HFFc6 (cell line): ENCODE measurements around the gene CEP57. TPM values are rescaled to one million over a fixed set of nuclear protein-coding genes. Genes with fewer than 3 reads are reported as not detected.
A peak's percentile ranks its signal among the peaks of the same experiment; 100 is the strongest.
"Not testable (repeated sequence)": the region's sequence is repeated elsewhere in the genome, so short reads cannot be mapped to it uniquely, and the experiment has no call there.

Experiments
- DNase-seq: peaks from one replicate; pipeline ENCODE4 v3.0.0-alpha.2; 2018
- H3K27ac Mint-ChIP-seq: 2 replicates; pipeline ENCODE4 v1.8.0; 2020; ENCODE audit warnings: mild to moderate bottlenecking, mixed read lengths
- H3K27me3 Mint-ChIP-seq: 2 replicates; pipeline ENCODE4 v1.8.0; 2021; ENCODE audit warnings: mild to moderate bottlenecking, moderate library complexity, mixed read lengths; ENCODE audit not compliant: insufficient read depth
- H3K36me3 Mint-ChIP-seq: 2 replicates; pipeline ENCODE4 v1.8.0; 2021; ENCODE audit warnings: low read depth, mixed read lengths
- H3K4me1 Mint-ChIP-seq: 2 replicates; pipeline ENCODE4 v1.8.0; 2020; ENCODE audit warnings: low read depth, mixed read lengths
- H3K4me3 Mint-ChIP-seq: 2 replicates; pipeline ENCODE4 v1.8.0; 2020; ENCODE audit warnings: mild to moderate bottlenecking, moderate library complexity, mixed read lengths
- H3K9me3 Mint-ChIP-seq: 2 replicates; pipeline ENCODE4 v1.8.0; 2020; ENCODE audit warnings: mild to moderate bottlenecking, mixed read lengths
- total RNA-seq, 6 experiments: library from RNA; stranded (reverse); fragmentation: NEBNext Ultra II Directional; extraction: Animal tissue kit (Norgen Biotek cat#: 25700); gene quantifications; 2 replicates in 1 of 6; 3 replicates in 5 of 6; pipeline ENCODE4 v1.2.3, GENCODE V29; 2021
- TF ChIP-seq, protein P1 (sequence below): fragments of 200-600 bp; sonication (generic); IDR thresholded peaks from 2 replicates; pipeline ENCODE4 v1.5.0; 2021; ENCODE audit warnings: antibody characterized with exemption, mild to moderate bottlenecking

The CEP57 gene
- total RNA-seq, 6 experiments from 2014 or later: 24.9 to 29.5 (median 26.6) TPM

DNA sequence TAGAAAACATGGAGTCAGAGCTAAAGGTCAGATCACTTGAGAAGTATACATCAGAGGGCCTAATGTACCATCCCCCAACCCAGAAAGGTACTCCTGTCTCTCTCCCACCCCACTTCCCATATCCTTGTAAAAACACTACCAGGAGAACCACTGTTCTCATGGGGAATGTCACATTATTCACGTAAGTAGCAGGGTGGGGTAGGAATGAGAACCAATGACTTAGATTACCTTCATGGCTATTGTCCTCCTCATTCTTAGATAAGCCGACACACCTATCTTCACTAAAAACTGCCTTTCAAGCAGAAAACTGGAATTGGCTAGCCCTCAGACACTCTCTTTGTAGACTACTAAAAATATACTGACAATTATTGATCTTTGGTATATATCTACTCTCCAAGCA is 63.6 kb downstream of the CEP57 start:
- Mint-ChIP-seq H3K27me3 (peaks cover 1% of the 10 kb centered on the region; the same call in 1 of the 2 replicates), H3K36me3 (peaks cover 30% of the 10 kb centered on the region), H3K27ac (no peak overlapping the region), H3K9me3 (no peaks in the 10 kb centered on the region), H3K4me3 (no peak overlapping the region), H3K4me1 (peaks cover 21% of the 10 kb centered on the region)
- TF ChIP-seq, protein P1, sequence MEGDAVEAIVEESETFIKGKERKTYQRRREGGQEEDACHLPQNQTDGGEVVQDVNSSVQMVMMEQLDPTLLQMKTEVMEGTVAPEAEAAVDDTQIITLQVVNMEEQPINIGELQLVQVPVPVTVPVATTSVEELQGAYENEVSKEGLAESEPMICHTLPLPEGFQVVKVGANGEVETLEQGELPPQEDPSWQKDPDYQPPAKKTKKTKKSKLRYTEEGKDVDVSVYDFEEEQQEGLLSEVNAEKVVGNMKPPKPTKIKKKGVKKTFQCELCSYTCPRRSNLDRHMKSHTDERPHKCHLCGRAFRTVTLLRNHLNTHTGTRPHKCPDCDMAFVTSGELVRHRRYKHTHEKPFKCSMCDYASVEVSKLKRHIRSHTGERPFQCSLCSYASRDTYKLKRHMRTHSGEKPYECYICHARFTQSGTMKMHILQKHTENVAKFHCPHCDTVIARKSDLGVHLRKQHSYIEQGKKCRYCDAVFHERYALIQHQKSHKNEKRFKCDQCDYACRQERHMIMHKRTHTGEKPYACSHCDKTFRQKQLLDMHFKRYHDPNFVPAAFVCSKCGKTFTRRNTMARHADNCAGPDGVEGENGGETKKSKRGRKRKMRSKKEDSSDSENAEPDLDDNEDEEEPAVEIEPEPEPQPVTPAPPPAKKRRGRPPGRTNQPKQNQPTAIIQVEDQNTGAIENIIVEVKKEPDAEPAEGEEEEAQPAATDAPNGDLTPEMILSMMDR: no peak
- DNase-seq: no peak

DNA sequence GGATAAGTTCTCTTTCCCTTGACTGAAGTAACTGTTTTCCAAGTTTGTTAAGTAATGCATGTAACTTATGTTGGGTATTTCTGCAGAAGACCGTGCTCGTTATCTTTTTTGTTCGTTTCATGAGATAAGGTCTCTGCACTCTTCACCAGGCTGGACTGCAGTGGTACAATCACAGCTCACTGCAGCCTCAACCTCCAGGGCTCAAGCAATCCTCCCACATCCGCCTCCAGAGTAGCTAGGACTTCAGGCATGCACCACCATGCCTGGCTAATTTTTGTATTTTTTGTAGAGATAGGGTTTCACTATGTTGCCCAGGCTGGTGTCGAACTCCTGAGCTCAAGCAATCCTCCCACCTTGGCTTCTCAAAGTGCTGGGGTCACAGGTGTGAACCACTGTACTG is 64.1 kb downstream of the CEP57 start:
- H3K9me3 Mint-ChIP-seq, H3K27me3 Mint-ChIP-seq, H3K4me3 Mint-ChIP-seq, DNase-seq, H3K27ac Mint-ChIP-seq: not testable (repeated sequence)
- H3K36me3 Mint-ChIP-seq: peaks cover 25% of the 10 kb centered on the region
- H3K4me1 Mint-ChIP-seq: peaks cover 16% of the 10 kb centered on the region

DNA sequence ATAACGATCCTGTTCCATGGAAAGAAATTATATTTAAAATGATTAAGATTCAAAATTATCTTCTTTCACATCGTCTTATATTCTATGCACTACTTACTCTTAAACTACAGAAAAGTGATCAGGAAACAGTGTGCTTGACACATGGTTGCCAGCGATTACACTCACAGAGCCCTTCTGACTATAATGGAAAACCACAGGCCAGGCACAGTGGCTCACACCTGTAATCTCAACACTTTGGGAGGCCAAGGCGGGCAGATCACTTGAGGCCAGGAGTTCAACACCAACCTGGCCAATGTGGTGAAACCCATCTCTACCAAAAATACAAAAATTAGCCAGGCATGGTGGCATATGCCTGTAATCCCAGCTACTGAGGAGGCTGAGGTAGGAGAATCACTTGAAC is 69.7 kb downstream of the CEP57 start:
- not testable (repeated sequence) for H3K27ac Mint-ChIP-seq, H3K9me3 Mint-ChIP-seq, H3K4me3 Mint-ChIP-seq, H3K27me3 Mint-ChIP-seq, DNase-seq
- Mint-ChIP-seq H3K36me3 (peaks cover 48% of the 10 kb centered on the region), H3K4me1 (peaks cover 34% of the 10 kb centered on the region)

DNA sequence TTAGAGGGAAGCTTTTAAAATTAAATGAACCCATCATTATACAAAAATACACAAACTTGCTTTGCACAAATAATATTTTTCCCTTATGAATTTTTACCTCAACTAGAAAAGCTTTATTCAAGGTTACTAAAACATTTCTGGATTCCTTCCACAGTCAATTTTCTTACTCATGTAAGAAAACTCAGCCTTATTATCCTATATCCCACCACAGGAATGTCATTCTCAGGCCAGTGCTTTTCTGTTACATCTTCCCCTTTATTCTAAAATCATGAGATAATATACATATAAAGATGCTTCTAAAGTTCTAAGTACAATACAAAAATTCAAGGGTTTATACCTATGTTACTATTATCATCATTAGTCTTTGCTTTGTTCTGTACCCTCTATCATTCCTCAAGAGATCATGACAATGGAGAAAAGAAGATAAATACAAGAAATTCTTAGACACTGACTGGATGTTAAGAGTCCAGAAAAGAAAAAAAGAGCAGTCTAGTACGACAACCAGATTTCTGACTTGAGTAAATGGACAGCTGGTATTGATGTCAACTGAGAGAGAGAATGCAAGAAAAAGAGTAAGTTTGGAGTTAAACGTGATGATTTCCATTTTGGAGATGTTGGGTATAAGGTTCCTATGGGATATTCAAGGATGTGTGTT is 73.3 kb downstream of the CEP57 start:
- TF ChIP-seq, protein P1: no peak
- Mint-ChIP-seq H3K9me3 (no peaks in the 10 kb centered on the region), H3K27ac (peak overlapping the region; percentile 81), H3K36me3 (peaks cover 38% of the 10 kb centered on the region), H3K4me3 (peak overlapping the region; percentile 67), H3K4me1 (peaks cover 54% of the 10 kb centered on the region), H3K27me3 (peaks cover 2% of the 10 kb centered on the region; the same call in 1 of the 2 replicates)
- DNase-seq: peak; percentile 54

DNA sequence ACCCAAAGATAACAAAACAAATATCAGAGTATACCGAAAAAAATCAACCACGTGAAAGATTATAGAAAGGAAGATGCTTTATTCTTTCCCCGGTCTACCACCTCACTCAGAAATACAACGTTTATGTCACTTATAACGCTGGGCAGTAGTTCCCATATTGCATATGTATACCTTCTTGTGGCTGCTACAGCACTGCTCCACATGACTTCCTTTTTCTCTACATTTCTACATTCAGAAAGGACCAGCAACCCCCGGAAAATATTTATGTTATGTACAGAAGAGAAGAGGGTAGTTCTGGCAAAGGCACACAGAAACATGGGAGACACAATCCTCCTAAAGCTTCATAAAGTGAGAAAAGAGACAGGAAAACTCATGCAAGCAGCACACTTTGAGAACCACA is 76.8 kb downstream of the CEP57 start:
- Mint-ChIP-seq H3K9me3 (no peaks in the 10 kb centered on the region), H3K36me3 (peaks cover 26% of the 10 kb centered on the region), H3K4me3 (no peak overlapping the region), H3K4me1 (peaks cover 49% of the 10 kb centered on the region), H3K27me3 (peaks cover 2% of the 10 kb centered on the region; the same call in 1 of the 2 replicates), H3K27ac (no peak overlapping the region)
- DNase-seq: no peak
- TF ChIP-seq, protein P1: no peak

DNA sequence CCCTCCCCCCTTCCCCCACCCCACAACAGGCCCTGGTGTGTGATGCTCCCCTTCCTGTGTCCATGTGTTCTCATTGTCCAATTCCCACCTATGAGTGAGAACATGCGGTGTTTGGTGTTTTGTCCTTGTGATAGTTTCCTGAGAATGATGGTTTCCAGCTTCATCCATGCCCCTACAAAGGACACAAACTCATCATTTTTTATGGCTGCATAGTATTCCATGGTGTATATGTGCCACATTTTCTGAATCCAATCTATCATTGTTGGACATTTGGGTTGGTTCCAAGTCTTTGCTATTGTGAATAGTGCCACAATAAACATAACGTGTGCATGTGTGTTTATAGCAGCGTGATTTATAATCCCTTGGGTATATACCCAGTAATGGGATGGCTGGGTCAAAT is 80.6 kb downstream of the CEP57 start:
- H3K9me3 Mint-ChIP-seq, H3K4me3 Mint-ChIP-seq: not testable (repeated sequence)

DNA sequence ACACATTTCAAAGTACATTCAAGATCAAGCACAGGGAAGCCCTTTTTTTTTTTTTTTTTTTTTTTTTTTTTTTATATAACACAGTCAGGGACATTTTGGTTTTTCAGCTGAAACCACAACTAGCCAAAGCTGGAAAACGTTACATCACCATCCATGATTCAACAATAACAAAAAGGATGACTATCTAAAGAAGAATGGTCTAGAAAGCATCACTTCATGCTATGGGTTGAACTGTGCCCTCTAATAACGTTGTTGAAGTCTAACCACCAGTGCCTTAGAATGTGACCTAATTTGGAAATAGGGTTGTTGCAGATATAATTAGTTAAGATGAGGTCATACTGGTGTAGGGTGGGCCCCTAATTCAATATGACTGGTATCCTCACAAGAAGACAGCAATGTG is 87.0 kb downstream of the CEP57 start:
- H3K36me3 Mint-ChIP-seq: peaks cover 39% of the 10 kb centered on the region
- peak overlapping the region; percentile 92 for H3K27ac Mint-ChIP-seq
- peaks cover 37% of the 10 kb centered on the region for H3K4me1 Mint-ChIP-seq
- H3K9me3 Mint-ChIP-seq: peaks cover 8% of the 10 kb centered on the region
- peak; percentile 97 for DNase-seq
- TF ChIP-seq, protein P1: no peak
- no peaks in the 10 kb centered on the region; the same call in 1 of the 2 replicates for H3K27me3 Mint-ChIP-seq
- peak overlapping the region; percentile 80 for H3K4me3 Mint-ChIP-seq

More for the DNA sequence above, 80.6 kb downstream of the CEP57 start:
- not testable (repeated sequence) for H3K27ac Mint-ChIP-seq, DNase-seq, H3K27me3 Mint-ChIP-seq, H3K36me3 Mint-ChIP-seq
- peaks cover 11% of the 10 kb centered on the region for H3K4me1 Mint-ChIP-seq

Other genes with a start within 250 kb of the CEP57 start
- gene FAM76B, start 716 bp upstream of the CEP57 start, total RNA-seq: 10 to 100 TPM in 2 of 6 experiments, 1 to 10 TPM in 4; 7.2 to 11.9 (median 9.2) TPM
- 10 to 100 TPM; 40.0 to 52.1 (median 48.4) TPM for gene MTMR2, start 133.6 kb downstream of the CEP57 start, total RNA-seq